HEK293T (cell line): ENCODE results near the gene FAM240B.

Experiments used
- CTCF ChIA-PET: fragments of 350-600 bp; formaldehyde crosslinking; extraction: SDS; loops from one replicate; lab custom pipeline; 2021; ENCODE audit warnings: antibody characterized with exemption, inconsistent platforms; lab: Yijun Ruan, JAX
- POLR2A ChIA-PET: fragments of 350-600 bp; formaldehyde crosslinking; extraction: SDS; loops from one replicate; lab custom pipeline; 2020; ENCODE audit warnings: antibody characterized with exemption, inconsistent platforms; lab: Yijun Ruan, JAX
- DNase-seq: peaks from one replicate; pipeline ENCODE4 v3.0.0; 2012; ENCODE audit warnings: mixed read lengths; ENCODE audit errors: extremely low spot score
- ARNT ChIP-seq: fragments of 450-650 bp; IDR thresholded peaks from 2 replicates; pipeline ENCODE4 v1.6.1; 2017; ENCODE audit warnings: mild to moderate bottlenecking
- BHLHE40 ChIP-seq: fragments of 450-650 bp; IDR thresholded peaks from 2 replicates; pipeline ENCODE4 v1.6.1; 2016; ENCODE audit warnings: mild to moderate bottlenecking, moderate library complexity, borderline replicate concordance
- CTBP1 ChIP-seq: fragments of 450-650 bp; IDR thresholded peaks from 2 replicates; pipeline ENCODE4 v1.6.1; 2016; ENCODE audit warnings: borderline replicate concordance
- ELF4 ChIP-seq: fragments of 450-650 bp; IDR thresholded peaks from 2 replicates; pipeline ENCODE4 v1.6.1; 2017; ENCODE audit warnings: antibody characterized with exemption
- FOXA1 ChIP-seq: fragments of 450-650 bp; IDR thresholded peaks from 2 replicates; pipeline ENCODE4 v1.6.1; 2016; ENCODE audit warnings: mild to moderate bottlenecking
- FOXK2 ChIP-seq: fragments of 450-650 bp; IDR thresholded peaks from 2 replicates; pipeline ENCODE4 v1.6.1; 2016; ENCODE audit warnings: mild to moderate bottlenecking
- FOXM1 ChIP-seq: fragments of 450-650 bp; IDR thresholded peaks from 2 replicates; pipeline ENCODE4 v1.6.1; 2017; ENCODE audit warnings: mild to moderate bottlenecking, borderline replicate concordance
- HDGF ChIP-seq: fragments of 450-650 bp; IDR thresholded peaks from 2 replicates; pipeline ENCODE4 v1.6.1; 2017; ENCODE audit warnings: antibody characterized with exemption, borderline replicate concordance
- L3MBTL2 ChIP-seq: fragments of 450-650 bp; conservative IDR thresholded peaks from 2 replicates; pipeline ENCODE4 v1.6.1; 2016; ENCODE audit warnings: mild to moderate bottlenecking
- LEF1 ChIP-seq: fragments of 450-650 bp; IDR thresholded peaks from 2 replicates; pipeline ENCODE4 v1.6.1; 2017; ENCODE audit warnings: mild to moderate bottlenecking, borderline replicate concordance
- NFRKB ChIP-seq: fragments of 450-650 bp; IDR thresholded peaks from 2 replicates; pipeline ENCODE4 v1.6.1; 2016; ENCODE audit warnings: mild to moderate bottlenecking, moderate library complexity
- SP1 ChIP-seq: fragments of 450-650 bp; IDR thresholded peaks from 2 replicates; pipeline ENCODE4 v1.6.1; 2017
- SUZ12 ChIP-seq: fragments of 450-650 bp; IDR thresholded peaks from 2 replicates; pipeline ENCODE4 v1.6.1; 2016; ENCODE audit warnings: mild to moderate bottlenecking
- TARDBP ChIP-seq: fragments of 450-650 bp; IDR thresholded peaks from 2 replicates; pipeline ENCODE4 v1.6.1; 2016
- ZNF384 ChIP-seq: fragments of 450-650 bp; IDR thresholded peaks from 2 replicates; pipeline ENCODE4 v1.6.1; 2016
- TF ChIP-seq, protein P1 (sequence below): fragments of 450-650 bp; IDR thresholded peaks from 2 replicates; pipeline ENCODE4 v1.6.1; 2016

FAM240B gene

DNA sequence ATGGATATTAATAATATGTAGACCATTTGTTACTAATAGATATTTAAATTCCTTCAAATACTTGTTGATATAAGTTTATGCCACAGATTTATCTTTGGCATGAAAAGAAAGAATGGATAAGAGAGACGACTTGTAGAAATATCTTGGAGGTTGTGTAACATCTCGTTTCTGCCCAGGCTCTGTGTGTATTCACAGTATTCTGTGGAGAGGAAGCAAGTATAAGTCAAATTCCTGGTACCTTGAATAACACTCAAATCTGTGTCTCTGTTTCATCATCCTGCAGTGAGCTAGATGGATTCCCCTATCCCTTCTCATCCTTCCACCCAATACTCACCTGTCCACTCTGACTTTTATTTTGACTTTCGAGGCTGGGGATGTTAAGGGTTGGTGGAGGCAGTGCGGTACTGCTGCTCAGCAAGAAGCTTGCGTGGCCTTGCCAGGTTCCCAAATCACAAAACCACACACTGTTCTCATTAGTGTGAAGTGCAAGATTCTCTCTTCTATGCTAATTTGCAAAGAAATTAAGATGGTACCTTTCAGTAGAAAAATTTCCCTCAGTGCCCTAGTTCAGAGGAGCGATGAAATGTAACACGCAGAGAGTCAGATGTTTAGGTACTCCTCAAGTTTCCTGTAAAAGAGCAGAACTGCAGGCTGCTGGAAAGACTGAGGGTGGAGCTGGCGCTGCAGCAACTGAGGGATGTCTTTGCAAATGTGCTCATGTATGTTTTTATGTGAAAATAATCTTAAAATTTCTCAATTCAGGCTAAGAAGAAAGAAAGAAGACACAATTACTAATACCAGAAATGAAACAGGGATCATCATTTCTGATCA, 57.0 kb downstream of the FAM240B start:
- TF ChIP-seq ARNT (no peak), TARDBP (no peak), FOXK2 (no peak), NFRKB (no peak), ELF4 (no peak), FOXM1 (no peak), L3MBTL2 (no peak)
- POLR2A ChIA-PET, result no interaction called here
- CTCF ChIA-PET, result interaction anchor here (0.5 kb wide), 1 partner anchor 9 kb away, joined by 3 read pairs; no protein-coding TSS in a partner anchor
- no peak for DNase-seq

DNA sequence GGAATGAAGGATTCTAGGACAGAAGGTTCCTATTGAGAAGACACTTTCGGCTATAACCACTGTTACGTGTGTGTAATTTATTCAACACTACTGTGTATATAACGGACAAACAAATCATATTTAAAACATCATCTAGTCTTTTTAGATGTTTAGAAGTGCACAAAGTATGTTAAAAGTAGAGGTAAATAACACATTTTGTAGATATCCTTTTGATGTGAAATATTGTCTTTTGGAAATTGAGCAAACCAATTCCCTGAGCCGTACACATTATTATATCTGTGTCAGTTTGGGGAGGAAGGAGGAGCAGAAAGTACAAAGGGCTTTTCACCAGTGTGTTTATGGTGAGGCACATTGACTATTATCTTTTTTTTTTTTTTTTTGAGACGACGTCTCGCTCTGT, 60.4 kb downstream of the FAM240B start:
- TF ChIP-seq ELF4, result no peak
- TF ChIP-seq ZNF384, result no peak
- no peak for TF ChIP-seq LEF1
- TF ChIP-seq CTBP1, result no peak
- TF ChIP-seq L3MBTL2, result no peak
- no peak for TF ChIP-seq FOXK2
- no peak for TF ChIP-seq SUZ12
- TF ChIP-seq, protein P1, sequence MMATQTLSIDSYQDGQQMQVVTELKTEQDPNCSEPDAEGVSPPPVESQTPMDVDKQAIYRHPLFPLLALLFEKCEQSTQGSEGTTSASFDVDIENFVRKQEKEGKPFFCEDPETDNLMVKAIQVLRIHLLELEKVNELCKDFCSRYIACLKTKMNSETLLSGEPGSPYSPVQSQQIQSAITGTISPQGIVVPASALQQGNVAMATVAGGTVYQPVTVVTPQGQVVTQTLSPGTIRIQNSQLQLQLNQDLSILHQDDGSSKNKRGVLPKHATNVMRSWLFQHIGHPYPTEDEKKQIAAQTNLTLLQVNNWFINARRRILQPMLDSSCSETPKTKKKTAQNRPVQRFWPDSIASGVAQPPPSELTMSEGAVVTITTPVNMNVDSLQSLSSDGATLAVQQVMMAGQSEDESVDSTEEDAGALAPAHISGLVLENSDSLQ, result no peak
- TF ChIP-seq SP1, result no peak
- TF ChIP-seq HDGF, result no peak
- CTCF ChIA-PET, result no interaction called here
- POLR2A ChIA-PET, result no interaction called here
- DNase-seq, result no peak

DNA sequence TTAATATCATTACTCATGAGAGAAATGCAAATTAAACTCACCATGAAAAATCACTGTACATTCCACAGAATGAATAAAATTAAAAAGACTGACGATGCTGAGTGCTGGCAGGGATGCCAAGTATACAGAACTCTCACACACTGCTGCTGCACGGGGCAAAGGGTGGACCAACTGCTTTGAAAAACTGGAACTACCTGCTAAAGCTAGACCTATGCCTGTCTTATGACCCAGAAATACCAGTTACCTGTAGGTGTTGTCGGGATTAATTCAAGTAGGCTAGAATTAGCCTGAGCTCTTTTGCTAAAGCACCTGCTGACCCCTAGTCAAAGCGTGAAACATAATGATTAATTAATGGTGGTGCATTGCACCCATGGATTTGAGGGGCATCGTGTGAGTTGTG, 63.0 kb downstream of the FAM240B start:
- POLR2A ChIA-PET, result no interaction called here
- DNase-seq, result no peak
- TF ChIP-seq BHLHE40 (no peak), SP1 (no peak)
- CTCF ChIA-PET, result no interaction called here

DNA sequence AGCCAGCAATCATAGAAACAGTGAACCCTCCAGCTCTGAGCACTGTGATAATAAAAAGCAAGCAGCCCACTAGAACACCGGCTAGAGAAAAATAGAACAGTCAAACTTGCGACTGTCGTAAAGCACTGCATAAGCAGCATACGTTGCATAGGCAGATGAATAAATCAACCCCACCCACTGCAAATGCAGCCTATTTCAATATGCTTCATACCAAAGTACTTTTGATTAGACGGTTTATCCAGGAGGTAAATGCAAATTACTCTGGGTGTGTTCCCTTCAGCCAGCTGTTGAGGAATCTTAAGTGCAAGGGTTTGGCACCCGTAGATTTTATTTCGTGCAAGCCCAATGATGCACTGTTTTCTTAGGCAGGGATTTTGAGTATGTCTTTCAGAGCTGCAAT, 67.4 kb downstream of the FAM240B start:
- CTCF ChIA-PET, result no interaction called here

DNA sequence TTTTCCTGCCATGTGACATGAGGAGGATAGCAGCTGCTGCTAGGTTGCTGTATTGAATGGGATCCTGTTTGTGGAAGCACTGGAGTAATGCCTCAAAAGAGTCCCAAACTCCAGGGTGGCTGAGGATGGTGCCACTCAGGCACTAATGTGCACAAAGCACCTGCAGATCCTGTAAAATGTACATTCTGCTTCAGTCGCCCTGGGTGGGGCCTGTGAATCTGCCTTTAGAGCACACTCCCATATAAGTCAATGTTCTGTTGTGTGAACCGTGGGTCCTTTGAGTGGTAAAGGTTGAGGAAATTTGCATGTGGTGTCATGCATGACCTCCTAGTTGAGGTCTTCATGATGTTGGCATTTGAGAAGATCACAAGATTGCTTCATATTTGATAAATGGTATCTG, 67.9 kb downstream of the FAM240B start:
- DNase-seq, result no peak
- POLR2A ChIA-PET, result no interaction called here
- TF ChIP-seq SUZ12 (no peak), ZNF384 (no peak), L3MBTL2 (no peak), ELF4 (no peak), FOXM1 (no peak), TARDBP (no peak), FOXK2 (no peak), HDGF (no peak), FOXA1 (no peak), SP1 (no peak), ARNT (no peak), BHLHE40 (no peak), NFRKB (no peak), CTBP1 (no peak), LEF1 (no peak)
- TF ChIP-seq, protein P1, result no peak
- CTCF ChIA-PET, result no interaction called here

More for the DNA sequence above, 67.4 kb downstream of the FAM240B start:
- TF ChIP-seq L3MBTL2 (no peak), FOXK2 (no peak), CTBP1 (no peak), SUZ12 (no peak), SP1 (no peak), HDGF (no peak), ELF4 (no peak), ZNF384 (no peak), NFRKB (no peak), TARDBP (no peak), ARNT (no peak), LEF1 (no peak), FOXM1 (no peak), BHLHE40 (no peak), FOXA1 (no peak)
- TF ChIP-seq, protein P1, result no peak
- POLR2A ChIA-PET, result no interaction called here
- no peak for DNase-seq

DNA sequence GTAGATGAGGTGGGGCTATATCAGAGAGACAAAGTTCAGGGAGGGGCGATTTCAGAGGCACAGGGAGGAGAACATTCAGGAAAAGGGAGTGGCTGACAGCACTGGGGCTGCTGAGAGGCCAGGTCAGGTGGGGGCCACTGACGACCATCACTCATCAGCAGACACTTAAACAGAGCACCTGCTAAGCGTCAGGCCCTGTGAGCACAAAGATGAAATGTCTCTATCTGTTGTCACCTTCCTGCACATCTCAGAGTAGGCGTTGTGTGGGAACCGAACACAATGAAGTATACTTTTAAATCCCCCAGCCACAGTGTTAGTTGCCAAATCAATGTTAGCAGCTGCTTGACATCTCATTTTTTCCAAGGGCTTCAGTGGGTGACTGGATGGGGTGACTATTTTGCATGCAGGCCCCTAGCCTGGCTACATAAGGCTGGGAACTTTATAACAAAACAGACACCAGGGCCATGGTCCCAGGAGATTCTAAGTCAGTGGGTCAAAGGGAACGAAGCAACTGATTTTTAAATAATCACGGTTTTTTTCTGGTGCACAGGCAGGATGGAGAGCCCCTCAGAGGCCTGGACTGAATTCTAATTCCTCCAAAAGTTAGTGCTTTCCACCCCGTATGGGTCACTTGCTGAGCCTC, 68.4 kb downstream of the FAM240B start:
- ChIA-PET POLR2A (no interaction called here), CTCF (no interaction called here)
- DNase-seq, result no peak
- no peak for TF ChIP-seq ELF4
- TF ChIP-seq NFRKB, result no peak
